Esophagus muscularis mucosa (tissue), 4 donors: ENCODE data around the gene TARBP2. TPM values are rescaled to one million over a fixed set of nuclear protein-coding genes. Genes with fewer than 3 reads are reported as not detected.

Experiments used
- DNase-seq: peaks from one replicate; pipeline ENCODE4 v3.0.0-alpha.2; 2017; ENCODE audit errors: extremely low spot score
- H3K27ac ChIP-seq, 4 donors: fragments of 200-600 bp; sonication (generic); replicated peaks in 1 of 4; 1 replicate in 3 of 4; 2 replicates in 1 of 4; pipeline ENCODE4 v1.5.1; 2016 to 2019; ENCODE audit warnings: mild to moderate bottlenecking in 1 of 4
- H3K27me3 ChIP-seq, 4 donors: fragments of 200-600 bp; sonication (generic); one replicate each; pipeline versions ENCODE4 v1.5.1 to v1.6.0; 2016 to 2019
- H3K36me3 ChIP-seq, 4 donors: fragments of 200-600 bp; sonication (generic); one replicate each; pipeline ENCODE4 v1.5.1; 2016 to 2019
- H3K4me1 ChIP-seq, 4 donors: fragments of 200-600 bp; sonication (generic); one replicate each; pipeline ENCODE4 v1.5.1; 2016 to 2019
- H3K4me3 ChIP-seq, 4 donors: fragments of 200-600 bp; sonication (generic); 1 replicate in 2 of 4; 2 replicates in 2 of 4; pipeline ENCODE4 v1.5.1; 2016 to 2019; ENCODE audit warnings: mild to moderate bottlenecking in 4 of 4, moderate library complexity in 1 of 4
- H3K9me3 ChIP-seq, 4 donors: fragments of 200-600 bp; sonication (generic); 1 replicate in 3 of 4; 2 replicates in 1 of 4; pipeline ENCODE4 v1.5.1; 2016 to 2019
- CTCF ChIP-seq, 3 experiments: fragments of 200-600 bp in 2 of 3; fragments of 450-650 bp in 1 of 3; sonication (generic) in 2 of 3; IDR thresholded peaks; one replicate each; pipeline ENCODE4 v1.5.1; 2017 to 2019; ENCODE audit warnings: antibody characterized with exemption in 3 of 3, mild to moderate bottlenecking in 2 of 3, moderate library complexity in 1 of 3
- EP300 ChIP-seq: sonication (generic); formaldehyde crosslinking; IDR thresholded peaks from one replicate; pipeline ENCODE4 v1.6.1; 2017; ENCODE audit warnings: antibody characterized with exemption
- POLR2A ChIP-seq: fragments of 450-650 bp; IDR thresholded peaks from one replicate; pipeline ENCODE4 v1.6.1; 2017; ENCODE audit warnings: antibody characterized with exemption, moderate library complexity, mild to moderate bottlenecking, low read depth
- POLR2AphosphoS5 ChIP-seq, 2 donors: sonication (generic); formaldehyde crosslinking; IDR thresholded peaks; one replicate each; pipeline ENCODE4 v1.6.1; 2017; ENCODE audit warnings: antibody characterized with exemption in 2 of 2
- WGBS: methylation state at CpG from one replicate; pipeline ENCODE4 v1.1.5; 2018; 5-methylcytosine and 5-hydroxymethylcytosine counted together
- intact Hi-C: fragments of 100-400 bp; cut with DNase I; formaldehyde crosslinking; loops from one replicate; pipeline ENCODE4 v1.15.1; 2023
- total RNA-seq, 4 donors: library from RNA; depleted of rRNA; stranded (reverse); fragments of >200 nt; gene quantifications; one replicate each; pipeline versions ENCODE4 v1.1.0 to v1.2.1, GENCODE V29; 2016

TARBP2 gene
- total RNA-seq, 4 donors from 2014 or later: 12.7 to 16.6 (median 12.9) TPM

GRCh38 chr12:53454707-53455106 is 46.4 kb upstream of the TARBP2 start:
- DNase-seq: no peak
- Histone ChIP-seq H3K9me3 (no peaks in the 10 kb centered on the region), H3K4me1 (peaks cover 18 to 36% (median 28%) of the 10 kb centered on the region in 4 donors), H3K4me3 (no peak overlapping the region), H3K27ac (peak overlapping the region in 2 of 4 donors; percentile 6 to 98), H3K36me3 (peaks cover 55 to 60% (median 57%) of the 10 kb centered on the region in 4 donors), H3K27me3 (no peaks in the 10 kb centered on the region)
- no peak for TF ChIP-seq POLR2A
- no peak for TF ChIP-seq CTCF (IDR thresholded peaks at IDR 0.05)
- TF ChIP-seq POLR2AphosphoS5 (IDR thresholded peaks at IDR 0.05): no peak
- intact Hi-C loops: loop anchor here (5.0 kb wide), 1 partner anchor 53 kb away; the partner anchor contains the start of gene NPFF
- WGBS: 39% methylated on average over 3 of the region's 3 CpGs

GRCh38 chr12:53456654-53457366 is 44.3 kb upstream of the TARBP2 start:
- WGBS: 73% methylated on average over 6 of the region's 6 CpGs
- peaks cover 35 to 57% (median 45%) of the 10 kb centered on the region in 4 donors for H3K4me1 ChIP-seq
- no peak overlapping the region for H3K4me3 ChIP-seq
- H3K27me3 ChIP-seq: no peaks in the 10 kb centered on the region
- H3K36me3 ChIP-seq: peaks cover 74 to 81% (median 78%) of the 10 kb centered on the region in 4 donors
- H3K9me3 ChIP-seq: no peaks in the 10 kb centered on the region
- no peak overlapping the region for H3K27ac ChIP-seq
- TF ChIP-seq EP300: no peak
- no peak for TF ChIP-seq POLR2A
- TF ChIP-seq POLR2AphosphoS5 (IDR thresholded peaks at IDR 0.05): no peak
- TF ChIP-seq CTCF (IDR thresholded peaks at IDR 0.05): no peak
- intact Hi-C loops: no loop called here
- no peak for DNase-seq

GRCh38 chr12:53459097-53459496 is 42.0 kb upstream of the TARBP2 start:
- WGBS: 61% methylated on average over 4 of the region's 4 CpGs
- TF ChIP-seq POLR2A (no peak), EP300 (no peak), CTCF (IDR thresholded peaks at IDR 0.05) (no peak), POLR2AphosphoS5 (IDR thresholded peaks at IDR 0.05) (no peak)
- no peaks in the 10 kb centered on the region for H3K9me3 ChIP-seq
- DNase-seq: no peak
- peaks cover 97 to 100% (median 100%) of the 10 kb centered on the region in 4 donors for H3K36me3 ChIP-seq
- H3K27me3 ChIP-seq: no peaks in the 10 kb centered on the region
- intact Hi-C loops: no loop called here
- peaks cover 32 to 64% (median 51%) of the 10 kb centered on the region in 4 donors for H3K4me1 ChIP-seq
- no peak overlapping the region for H3K4me3 ChIP-seq
- H3K27ac ChIP-seq: no peak overlapping the region

GRCh38 chr12:53461059-53461458 is 40.0 kb upstream of the TARBP2 start:
- 47% methylated on average over 3 of the region's 3 CpGs for WGBS

More at GRCh38 chr12:53461059-53461458, 40.0 kb upstream of the TARBP2 start:
- no peak for DNase-seq
- Histone ChIP-seq H3K4me1 (peaks cover 42 to 67% (median 57%) of the 10 kb centered on the region in 4 donors), H3K27ac (peak overlapping the region in 3 of 4 donors; percentile 17 to 59 (median 56)), H3K9me3 (no peaks in the 10 kb centered on the region), H3K36me3 (peaks cover 94 to 100% (median 100%) of the 10 kb centered on the region in 4 donors), H3K27me3 (no peaks in the 10 kb centered on the region), H3K4me3 (no peak overlapping the region)
- intact Hi-C loops: no loop called here
- TF ChIP-seq POLR2AphosphoS5 (IDR thresholded peaks at IDR 0.05) (no peak), POLR2A (no peak), CTCF (IDR thresholded peaks at IDR 0.05) (no peak), EP300 (no peak)
